C1 segment of cervical spinal cord (tissue), 14 donors: Measurements from ENCODE around the gene MYL7.
"Not testable (repeated sequence)": the region's sequence is repeated elsewhere in the genome, so short reads cannot be mapped to it uniquely, and the experiment has no call there.

Source experiments
- DNase-seq, 14 donors: peaks; one replicate each; lab custom pipeline; 2025; lab: John Stamatoyannopoulos, UW

Gene MYL7

GRCh38 chr7:44172352-44172751 lies 31.2 kb upstream of the MYL7 start:
- DNase-seq = no peak

GRCh38 chr7:44171901-44172300 lies 30.8 kb upstream of the MYL7 start:
- not testable (repeated sequence) for DNase-seq

GRCh38 chr7:44167920-44168319 lies 26.8 kb upstream of the MYL7 start:
- no peak for DNase-seq

- DNase-seq = no peak
Measured at GRCh38 chr7:44163591-44163990, 22.5 kb upstream of the MYL7 start.

- DNase-seq = no peak
Measured at GRCh38 chr7:44162785-44163395, 21.8 kb upstream of the MYL7 start.

- no peak for DNase-seq
Measured at GRCh38 chr7:44162179-44162578, 21.0 kb upstream of the MYL7 start.

GRCh38 chr7:44161371-44161770 lies 20.2 kb upstream of the MYL7 start:
- DNase-seq = no peak

- DNase-seq = peak in 1 of 14 donors; percentile 80
Measured at GRCh38 chr7:44159824-44160630, 18.9 kb upstream of the MYL7 start.

GRCh38 chr7:44158873-44159631 lies 17.9 kb upstream of the MYL7 start:
- peak in 9 of 14 donors; percentile 39 to 81 (median 66) for DNase-seq

- DNase-seq = no peak
Measured at GRCh38 chr7:44158096-44158872, 17.2 kb upstream of the MYL7 start.

- no peak for DNase-seq
Measured at GRCh38 chr7:44157116-44158080, 16.3 kb upstream of the MYL7 start.

- no peak for DNase-seq
Measured at GRCh38 chr7:44156453-44157010, 15.4 kb upstream of the MYL7 start.

- peak in 1 of 14 donors; percentile 92 for DNase-seq
Measured at GRCh38 chr7:44155191-44156185, 14.4 kb upstream of the MYL7 start.

GRCh38 chr7:44154703-44155102 lies 13.6 kb upstream of the MYL7 start:
- no peak for DNase-seq

- DNase-seq = no peak
Measured at GRCh38 chr7:44153948-44154335, 12.8 kb upstream of the MYL7 start.

- no peak for DNase-seq
Measured at GRCh38 chr7:44152971-44153947, 12.1 kb upstream of the MYL7 start.

GRCh38 chr7:44151956-44152355 lies 10.8 kb upstream of the MYL7 start:
- no peak for DNase-seq
